ENCODE results near the gene LSM3. TPM values are rescaled to one million over a fixed set of nuclear protein-coding genes. Genes with fewer than 3 reads are reported as not detected.

The LSM3 gene
- total and polyA plus RNA-seq, 9 of the 15 experiments (the other 6 are each of a cell fraction or from before 2014, with no cell fraction given), result 33.8 to 203 (median 61.2) TPM

GRCh38 chr3:14178247-14179113 is at the start of gene LSM3, which contains the start of gene XPC (continued):
- peak; percentile 81; the same call in 1 of the 2 replicates for TF ChIP-seq FOXP4 (CRISPR knock-in tag; IDR thresholded peaks at IDR 0.05; ENCODE audit: borderline replicate concordance)
- peak; percentile 20 to 43 for TF ChIP-seq AFF1 (IDR thresholded peaks at IDR 0.05; ENCODE audit: low read depth in 1 of 2, partially characterized antibody in 2 of 2)
- 0 out of 2 replicates have a peak, but pooled peaks have one; percentile 15 for TF ChIP-seq ARID2 (IDR thresholded peaks at IDR 0.05)
- TF ChIP-seq PHB (CRISPR knock-in tag; IDR thresholded peaks at IDR 0.05), result peak; percentile 44; the same call in 1 of the 2 replicates
- TF ChIP-seq ZNF699 (CRISPR knock-in tag; IDR thresholded peaks at IDR 0.05; ENCODE audit: insufficient replicate concordance), result no peak
- no peak for TF ChIP-seq PCBP2 (IDR thresholded peaks at IDR 0.05; ENCODE audit: low read depth, low read length, poor library complexity, severe bottlenecking)
- TF ChIP-seq ZNF311 (CRISPR knock-in tag; IDR thresholded peaks at IDR 0.05), result no peak
- TF ChIP-seq MITF (IDR thresholded peaks at IDR 0.05), result no peak
- TF ChIP-seq ZNF280A (IDR thresholded peaks at IDR 0.05; ENCODE audit: low read depth, partially characterized antibody), result no peak
- TF ChIP-seq SRSF3 (IDR thresholded peaks at IDR 0.05; ENCODE audit: insufficient read depth, low read length), result no peak
- peak; percentile 82 to 87; a peak in 2 of 4 replicates for TF ChIP-seq SIN3A (IDR thresholded peaks at IDR 0.05; ENCODE audit: borderline replicate concordance in 2 of 2, control insufficient read depth in 1 of 2, low read depth in 2 of 2, low read length in 2 of 2)
- peak; percentile 81 for TF ChIP-seq DMBX1 (CRISPR knock-in tag; IDR thresholded peaks at IDR 0.05; ENCODE audit: borderline replicate concordance)
- no peak for TF ChIP-seq ZNF232 (CRISPR knock-in tag; IDR thresholded peaks at IDR 0.05)
- no peak for TF ChIP-seq ZNF77 (CRISPR knock-in tag; IDR thresholded peaks at IDR 0.05)
- TF ChIP-seq SOX6 (IDR thresholded peaks at IDR 0.05), result peak; percentile 58; the same call in 1 of the 2 replicates
- peak; percentile 29 for TF ChIP-seq MEIS2 (IDR thresholded peaks at IDR 0.05; ENCODE audit: partially characterized antibody)

All from K562 (cell line).